Uterus (tissue), 2 donors: ENCODE data around the gene PRMT7.

Experiments used
- CTCF ChIP-seq, 4 experiments: fragments of 200-600 bp in 2 of 4; fragments of 450-650 bp in 2 of 4; sonication (generic) in 2 of 4; IDR thresholded peaks; one replicate each; pipeline ENCODE4 v1.5.1; 2016 to 2019; ENCODE audit warnings: antibody characterized with exemption in 4 of 4, mild to moderate bottlenecking in 2 of 4, moderate library complexity in 1 of 4
- POLR2A ChIP-seq, 2 donors: fragments of 450-650 bp; IDR thresholded peaks; one replicate each; pipeline ENCODE4 v1.6.1; 2016; ENCODE audit warnings: antibody characterized with exemption in 2 of 2, mild to moderate bottlenecking in 1 of 2, moderate library complexity in 1 of 2

- TF ChIP-seq CTCF (IDR thresholded peaks at IDR 0.05): no peak
- peak in 1 of 2 donors; percentile 33 for TF ChIP-seq POLR2A (IDR thresholded peaks at IDR 0.05)
Observed at GRCh38 chr16:68265078-68265920, 45.5 kb upstream of the PRMT7 start.
